ENCODE measurements around the gene B4GALT2. TPM values are rescaled to one million over a fixed set of nuclear protein-coding genes. Genes with fewer than 3 reads are reported as not detected.

Gene B4GALT2
- total RNA-seq, 1 donor from 2014 or later = 99.4 TPM

DNA sequence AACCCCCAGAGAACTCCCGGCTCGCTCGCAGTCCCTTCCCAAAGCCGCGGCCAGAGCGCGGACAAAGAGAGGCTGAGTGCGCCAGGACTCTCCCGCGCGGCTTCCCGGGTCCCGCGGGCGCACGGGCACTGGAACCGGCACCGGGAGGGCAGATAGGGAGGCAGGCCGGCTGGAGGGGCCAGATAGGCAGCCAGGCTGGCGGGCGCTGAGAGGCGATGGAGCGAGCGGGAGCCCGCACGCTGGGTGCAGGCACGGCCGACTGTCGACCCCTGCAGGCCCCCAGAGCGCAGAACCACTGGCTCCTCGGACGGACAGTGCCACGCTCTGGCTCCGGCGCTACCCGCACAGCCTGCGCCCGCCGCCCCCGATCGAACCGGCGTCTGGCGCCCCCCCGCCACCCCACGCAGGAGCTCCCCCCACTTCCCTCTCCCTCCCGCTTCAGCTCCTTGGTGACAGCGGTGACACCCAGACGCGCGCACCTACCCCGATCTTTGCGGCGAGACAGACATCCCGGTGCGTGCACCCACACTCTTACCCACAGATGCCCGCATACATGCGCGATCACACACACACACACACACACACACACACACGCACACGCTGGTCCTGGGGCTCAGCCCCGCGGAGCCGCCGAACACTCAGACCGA, 51.7 kb downstream of the B4GALT2 start:
- no peaks in the 10 kb centered on the region for H3K27me3 Mint-ChIP-seq (ENCODE audit: low read depth)
- TF ChIP-seq CTCF (IDR thresholded peaks at IDR 0.05) = peak; percentile 69
- H3K4me3 Mint-ChIP-seq (ENCODE audit: unreplicated experiment) = peak overlapping the region; percentile 84
- H3K36me3 Mint-ChIP-seq (ENCODE audit: low read depth) = no peaks in the 10 kb centered on the region
- H3K4me1 Mint-ChIP-seq (ENCODE audit: low read depth) = peaks cover 42% of the 10 kb centered on the region
- no peaks in the 10 kb centered on the region for H3K9me3 Mint-ChIP-seq (ENCODE audit: low read depth)
- H3K27ac Mint-ChIP-seq (ENCODE audit: unreplicated experiment) = peak overlapping the region; percentile 91
- peak; percentile 92 for DNase-seq (ENCODE audit: low spot score)

GRCh38 chr1:44031252-44032169, 52.5 kb downstream of the B4GALT2 start, which contains the start of gene SLC6A9:
Gene SLC6A9 (minus strand): TSS chr1:44031462. CDS start chr1:44024277, 7,185 bp downstream.
- Mint-ChIP-seq H3K4me1 (ENCODE audit: low read depth) (peaks cover 49% of the 10 kb centered on the region), H3K27me3 (ENCODE audit: low read depth) (no peaks in the 10 kb centered on the region), H3K9me3 (ENCODE audit: low read depth) (no peaks in the 10 kb centered on the region), H3K27ac (ENCODE audit: unreplicated experiment) (peak within 1 kb of the TSS; percentile 91), H3K36me3 (ENCODE audit: low read depth) (no peaks in the 10 kb centered on the region), H3K4me3 (ENCODE audit: unreplicated experiment) (peak within 1 kb of the TSS; percentile 84)
- TF ChIP-seq CTCF (IDR thresholded peaks at IDR 0.05) = no peak
- peak; percentile 91 for DNase-seq (ENCODE audit: low spot score)

DNA sequence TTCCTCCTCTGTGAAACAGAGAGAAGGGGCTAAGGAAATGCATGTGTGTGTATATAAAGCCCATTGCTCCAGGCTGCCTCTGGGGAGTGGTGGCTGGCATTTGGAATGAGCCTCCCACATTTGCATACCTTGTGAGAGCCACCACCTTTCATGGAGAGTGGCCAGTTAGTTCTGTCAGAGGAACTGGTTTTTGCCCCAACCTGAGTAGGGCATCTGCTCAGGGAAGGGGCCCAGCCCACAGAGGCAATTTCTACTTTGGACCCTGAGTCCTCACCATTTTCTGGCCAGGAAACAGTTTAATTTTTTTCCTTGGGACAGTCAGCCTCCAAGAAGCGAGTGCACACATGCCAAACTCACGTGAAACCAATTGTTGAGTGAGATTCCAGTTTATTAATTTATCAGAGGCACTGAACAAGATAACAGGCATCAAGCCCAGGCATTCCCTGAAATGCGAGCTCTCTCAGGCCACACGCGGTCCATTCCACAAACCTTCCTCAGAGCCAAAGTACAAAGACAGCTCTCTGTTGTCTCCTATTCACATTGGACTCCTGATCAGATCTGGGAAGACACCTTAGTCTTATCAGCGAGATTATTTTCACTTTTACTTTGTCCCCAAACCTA, 53.3 kb downstream of the B4GALT2 start:
- Mint-ChIP-seq H3K4me3 (ENCODE audit: unreplicated experiment) (peak overlapping the region; percentile 84), H3K36me3 (ENCODE audit: low read depth) (no peaks in the 10 kb centered on the region), H3K27ac (ENCODE audit: unreplicated experiment) (peak overlapping the region; percentile 91), H3K4me1 (ENCODE audit: low read depth) (peaks cover 57% of the 10 kb centered on the region), H3K9me3 (ENCODE audit: low read depth) (no peaks in the 10 kb centered on the region), H3K27me3 (ENCODE audit: low read depth) (no peaks in the 10 kb centered on the region)
- no peak for TF ChIP-seq CTCF (IDR thresholded peaks at IDR 0.05)
- DNase-seq (ENCODE audit: low spot score) = no peak

DNA sequence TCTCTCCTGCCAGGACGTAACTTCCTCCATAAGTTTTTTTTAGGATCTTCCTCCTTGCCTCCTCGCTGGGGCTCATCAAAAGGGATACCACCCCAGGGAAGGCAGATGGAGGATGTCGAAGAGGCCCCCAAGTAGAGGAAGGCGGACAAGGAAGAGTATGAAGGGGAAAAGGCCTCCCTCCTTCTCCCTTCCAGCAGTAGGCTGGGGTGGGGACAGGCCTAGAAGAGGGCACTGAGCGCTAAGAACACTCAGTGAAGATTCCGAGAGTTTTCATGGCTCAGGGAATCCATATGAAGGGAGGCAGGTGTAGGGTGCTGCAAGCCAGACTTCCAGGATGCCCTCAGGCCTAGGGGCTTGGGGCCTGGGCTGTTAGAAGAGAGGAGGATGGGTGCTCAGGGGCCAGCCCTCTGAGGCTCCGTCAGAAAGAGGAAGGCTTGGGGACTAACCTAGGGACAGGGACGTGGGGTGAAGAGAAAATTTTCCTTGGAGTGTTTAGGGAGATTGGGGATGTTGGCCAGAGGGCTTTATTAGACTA, 54.1 kb downstream of the B4GALT2 start:
- Mint-ChIP-seq H3K27ac (ENCODE audit: unreplicated experiment) (no peak overlapping the region), H3K4me3 (ENCODE audit: unreplicated experiment) (no peak overlapping the region), H3K36me3 (ENCODE audit: low read depth) (no peaks in the 10 kb centered on the region), H3K4me1 (ENCODE audit: low read depth) (peaks cover 56% of the 10 kb centered on the region), H3K27me3 (ENCODE audit: low read depth) (no peaks in the 10 kb centered on the region), H3K9me3 (ENCODE audit: low read depth) (no peaks in the 10 kb centered on the region)
- no peak for DNase-seq (ENCODE audit: low spot score)
- no peak for TF ChIP-seq CTCF (IDR thresholded peaks at IDR 0.05)

DNA sequence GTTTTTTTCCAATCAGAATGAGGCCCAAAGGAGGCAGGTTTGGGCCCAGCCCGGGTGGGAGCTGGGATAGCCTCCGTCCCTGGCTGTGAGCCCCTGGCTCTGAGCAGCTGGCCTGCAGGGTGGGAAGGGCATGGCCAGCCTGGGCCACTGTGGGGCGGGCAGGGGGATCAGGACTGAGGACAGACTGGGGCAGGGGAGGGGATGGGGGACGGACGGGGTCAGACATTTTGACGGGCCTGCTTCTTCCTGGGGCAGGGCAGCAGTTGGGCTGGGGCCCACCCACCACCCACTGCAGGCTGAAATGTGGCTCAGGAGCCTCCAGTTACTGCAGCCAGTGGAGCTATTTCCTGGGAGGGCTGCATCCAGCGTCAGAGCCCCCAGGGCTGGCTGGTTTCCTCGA, 54.7 kb downstream of the B4GALT2 start:
- no peaks in the 10 kb centered on the region for H3K27me3 Mint-ChIP-seq (ENCODE audit: low read depth)
- DNase-seq (ENCODE audit: low spot score) = no peak
- H3K27ac Mint-ChIP-seq (ENCODE audit: unreplicated experiment) = no peak overlapping the region
- H3K36me3 Mint-ChIP-seq (ENCODE audit: low read depth) = no peaks in the 10 kb centered on the region
- no peak overlapping the region for H3K4me3 Mint-ChIP-seq (ENCODE audit: unreplicated experiment)
- peaks cover 50% of the 10 kb centered on the region for H3K4me1 Mint-ChIP-seq (ENCODE audit: low read depth)
- no peak for TF ChIP-seq CTCF (IDR thresholded peaks at IDR 0.05)
- no peaks in the 10 kb centered on the region for H3K9me3 Mint-ChIP-seq (ENCODE audit: low read depth)

Measured in chondrocyte (in vitro differentiated cells).